Stomach (tissue), 9 donors: ENCODE results near the gene FDX1. TPM values are rescaled to one million over a fixed set of nuclear protein-coding genes. Genes with fewer than 3 reads are reported as not detected.
"Not testable (repeated sequence)": the region's sequence is repeated elsewhere in the genome, so short reads cannot be mapped to it uniquely, and the experiment has no call there.

Source experiments
- DNase-seq, 2 donors: peaks; one replicate each; pipeline versions ENCODE4 v3.0.0 to v3.0.0-alpha.2; 2013 to 2019
- H3K27ac ChIP-seq, 5 donors: fragments of 200-600 bp in 4 of 5; sonication (generic) in 4 of 5; one replicate each; pipeline ENCODE4 v1.5.1; 2013 to 2019; ENCODE audit warnings: mild to moderate bottlenecking in 1 of 5, moderate library complexity in 1 of 5
- H3K27me3 ChIP-seq, 3 donors: fragments of 200-600 bp; sonication (generic); one replicate each; pipeline ENCODE4 v1.5.1; 2017 to 2019; ENCODE audit warnings: mixed run types in 1 of 3
- H3K36me3 ChIP-seq, 4 donors: fragments of 200-600 bp; sonication (generic); 1 replicate in 3 of 4; 2 replicates in 1 of 4; pipeline ENCODE4 v1.5.1; 2016 to 2019
- H3K4me1 ChIP-seq, 4 donors: fragments of 200-600 bp; sonication (generic); one replicate each; pipeline ENCODE4 v1.5.1; 2016 to 2019
- H3K4me3 ChIP-seq, 4 donors: fragments of 200-600 bp; sonication (generic) in 3 of 4; one replicate each; pipeline ENCODE4 v1.5.1; 2016 to 2019; ENCODE audit warnings: mild to moderate bottlenecking in 1 of 4
- H3K9me3 ChIP-seq, 4 donors: fragments of 200-600 bp; sonication (generic); one replicate each; pipeline ENCODE4 v1.5.1; 2016 to 2019
- EP300 ChIP-seq: sonication (generic); formaldehyde crosslinking; IDR thresholded peaks from one replicate; pipeline ENCODE4 v1.6.1; 2017; ENCODE audit warnings: antibody characterized with exemption
- POLR2A ChIP-seq, 4 donors: fragments of 450-650 bp; IDR thresholded peaks; one replicate each; pipeline ENCODE4 v1.6.1; 2016; ENCODE audit warnings: antibody characterized with exemption in 4 of 4, control low read depth in 2 of 4, mild to moderate bottlenecking in 1 of 4, moderate library complexity in 1 of 4
- POLR2AphosphoS5 ChIP-seq, 3 donors: sonication (generic); formaldehyde crosslinking; IDR thresholded peaks; one replicate each; pipeline ENCODE4 v1.6.1; 2016; ENCODE audit warnings: antibody characterized with exemption in 3 of 3
- WGBS, 5 donors: extraction: QIAGEN DNeasy Blood & Tissue Kit in 3 of 5; methylation state at CpG; one replicate each; pipeline versions ENCODE4 v1.1.5 to v1.1.7; 2013 to 2018; 5-methylcytosine and 5-hydroxymethylcytosine counted together
- intact Hi-C: fragments of 100-400 bp; cut with DNase I; formaldehyde crosslinking; loops from one replicate; pipeline ENCODE4 v1.15.1; 2023; ENCODE audit warnings: low total_unique reads
- polyA plus RNA-seq, 3 donors: library from polyadenylated mRNA; stranded (reverse); fragments of 200-250 nt; gene quantifications; one replicate each; pipeline ENCODE4 v1.2.3, GENCODE V29; 2013
- total RNA-seq, 5 donors: library from RNA; depleted of rRNA; stranded (reverse); fragments of >200 nt; gene quantifications; one replicate each; pipeline versions ENCODE4 v1.1.0 to v1.2.3, GENCODE V29; 2014 to 2016
- TF ChIP-seq, protein P1 (sequence below), 7 experiments: fragments of 450-650 bp in 4 of 7; fragments of 200-600 bp in 3 of 7; sonication (generic) in 3 of 7; IDR thresholded peaks; one replicate each; pipeline ENCODE4 v1.5.1; 2016 to 2019; ENCODE audit warnings: antibody characterized with exemption in 7 of 7, control low read depth in 2 of 7, mild to moderate bottlenecking in 1 of 7
- donor health status: healthy with polysubstance abuse.
- donor health status: Bipolar disorder and iron deficiency.
- donor health status: healthy.

FDX1 gene
- total and polyA plus RNA-seq, 8 donors, result 0.58 to 78.8 (median 22.8) TPM

GRCh38 chr11:110410651-110411050 is 19.1 kb upstream of the FDX1 start:
- Histone ChIP-seq H3K36me3 (no peaks in the 10 kb centered on the region), H3K27ac (no peak overlapping the region), H3K4me3 (no peak overlapping the region), H3K27me3 (no peaks in the 10 kb centered on the region), H3K4me1 (no peaks in the 10 kb centered on the region), H3K9me3 (peaks cover 0 to 6% (median 0%) of the 10 kb centered on the region in 4 donors)
- 92 to 100% (median 100%) methylated on average over 1 of the region's 1 CpG for WGBS, 5 donors
- TF ChIP-seq, protein P1, sequence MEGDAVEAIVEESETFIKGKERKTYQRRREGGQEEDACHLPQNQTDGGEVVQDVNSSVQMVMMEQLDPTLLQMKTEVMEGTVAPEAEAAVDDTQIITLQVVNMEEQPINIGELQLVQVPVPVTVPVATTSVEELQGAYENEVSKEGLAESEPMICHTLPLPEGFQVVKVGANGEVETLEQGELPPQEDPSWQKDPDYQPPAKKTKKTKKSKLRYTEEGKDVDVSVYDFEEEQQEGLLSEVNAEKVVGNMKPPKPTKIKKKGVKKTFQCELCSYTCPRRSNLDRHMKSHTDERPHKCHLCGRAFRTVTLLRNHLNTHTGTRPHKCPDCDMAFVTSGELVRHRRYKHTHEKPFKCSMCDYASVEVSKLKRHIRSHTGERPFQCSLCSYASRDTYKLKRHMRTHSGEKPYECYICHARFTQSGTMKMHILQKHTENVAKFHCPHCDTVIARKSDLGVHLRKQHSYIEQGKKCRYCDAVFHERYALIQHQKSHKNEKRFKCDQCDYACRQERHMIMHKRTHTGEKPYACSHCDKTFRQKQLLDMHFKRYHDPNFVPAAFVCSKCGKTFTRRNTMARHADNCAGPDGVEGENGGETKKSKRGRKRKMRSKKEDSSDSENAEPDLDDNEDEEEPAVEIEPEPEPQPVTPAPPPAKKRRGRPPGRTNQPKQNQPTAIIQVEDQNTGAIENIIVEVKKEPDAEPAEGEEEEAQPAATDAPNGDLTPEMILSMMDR (IDR thresholded peaks at IDR 0.05), result no peak
- DNase-seq, result no peak
- intact Hi-C loops, result no loop called here

DNA sequence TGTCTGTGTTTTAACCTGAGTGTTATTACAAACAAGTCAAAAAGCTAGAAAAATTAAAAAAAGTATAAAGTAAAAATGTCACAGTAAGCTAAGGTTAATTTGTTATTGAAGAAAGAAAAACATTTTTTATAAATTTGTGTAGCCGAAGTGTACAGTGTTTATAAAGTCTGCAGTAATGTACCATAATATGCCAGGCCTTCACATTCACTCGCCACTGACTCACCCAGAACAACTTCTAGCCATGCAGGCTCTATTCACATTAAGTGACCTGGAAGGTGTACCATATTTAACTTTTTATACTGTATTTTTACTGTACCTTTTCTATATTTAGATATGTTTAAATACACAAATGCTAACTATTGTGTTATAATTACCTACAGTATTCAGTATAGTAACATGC is 14.7 kb upstream of the FDX1 start:
- TF ChIP-seq EP300 (no peak), POLR2AphosphoS5 (IDR thresholded peaks at IDR 0.05) (no peak), POLR2A (IDR thresholded peaks at IDR 0.05) (no peak)
- TF ChIP-seq, protein P1 (IDR thresholded peaks at IDR 0.05), result no peak
- Histone ChIP-seq H3K9me3 (no peaks in the 10 kb centered on the region), H3K36me3 (no peaks in the 10 kb centered on the region), H3K27ac (no peak overlapping the region), H3K4me1 (no peaks in the 10 kb centered on the region), H3K4me3 (no peak overlapping the region), H3K27me3 (no peaks in the 10 kb centered on the region)
- DNase-seq, result no peak
- intact Hi-C loops, result no loop called here
- WGBS, 5 donors, result 82 to 97% (median 91%) methylated on average over 2 of the region's 2 CpGs

- intact Hi-C loops, result loop anchor here (10.0 kb wide), 1 partner anchor 47 kb away; no protein-coding TSS in a partner anchor
- not testable (repeated sequence) for H3K27ac ChIP-seq, H3K36me3 ChIP-seq, H3K4me1 ChIP-seq, DNase-seq, H3K9me3 ChIP-seq, H3K4me3 ChIP-seq, H3K27me3 ChIP-seq
- WGBS, 5 donors, result 74 to 91% (median 87%) methylated on average over 6 of the region's 6 CpGs
Observed at GRCh38 chr11:110421658-110422057, 8.1 kb upstream of the FDX1 start.

DNA sequence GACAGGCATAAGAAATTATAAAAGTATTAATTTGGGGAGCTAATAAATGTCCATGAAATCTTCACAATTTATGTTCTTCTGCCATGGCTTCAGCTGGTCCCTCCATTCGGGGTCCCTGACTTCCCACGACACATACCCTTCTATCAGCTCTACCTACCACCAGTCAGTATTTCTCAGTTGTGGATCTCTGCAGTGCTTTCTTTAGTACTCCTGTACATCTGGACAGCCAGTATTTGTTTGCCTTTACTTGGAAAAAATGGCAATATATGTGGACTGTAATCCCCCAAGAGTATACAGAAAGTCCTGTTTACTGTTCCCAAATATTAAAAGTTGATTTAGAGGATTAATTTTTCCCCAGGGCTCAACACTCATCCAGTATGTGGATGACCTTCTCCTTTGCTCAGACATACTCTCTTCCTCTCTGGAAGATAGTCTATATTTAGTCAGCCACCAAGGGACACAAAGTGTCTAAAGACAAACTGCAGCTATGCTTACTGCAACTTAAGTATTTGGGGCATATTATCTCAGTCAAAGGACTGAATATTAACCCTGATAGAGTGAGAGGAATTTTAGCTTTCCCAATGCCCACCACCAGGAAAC is 7.3 kb upstream of the FDX1 start:
- no peak for DNase-seq
- Histone ChIP-seq H3K27ac (no peak overlapping the region), H3K9me3 (peaks cover 0 to 5% (median 0%) of the 10 kb centered on the region in 4 donors), H3K4me1 (no peaks in the 10 kb centered on the region), H3K4me3 (no peak overlapping the region), H3K27me3 (no peaks in the 10 kb centered on the region), H3K36me3 (no peaks in the 10 kb centered on the region)
- 83 to 95% (median 91%) methylated on average over 2 of the region's 2 CpGs for WGBS, 5 donors
- TF ChIP-seq POLR2AphosphoS5 (IDR thresholded peaks at IDR 0.05), result no peak
- TF ChIP-seq EP300, result no peak
- TF ChIP-seq POLR2A (IDR thresholded peaks at IDR 0.05), result no peak
- TF ChIP-seq, protein P1 (IDR thresholded peaks at IDR 0.05), result no peak
- intact Hi-C loops, result loop anchor here (10.0 kb wide), 1 partner anchor 48 kb away; no protein-coding TSS in a partner anchor

DNA sequence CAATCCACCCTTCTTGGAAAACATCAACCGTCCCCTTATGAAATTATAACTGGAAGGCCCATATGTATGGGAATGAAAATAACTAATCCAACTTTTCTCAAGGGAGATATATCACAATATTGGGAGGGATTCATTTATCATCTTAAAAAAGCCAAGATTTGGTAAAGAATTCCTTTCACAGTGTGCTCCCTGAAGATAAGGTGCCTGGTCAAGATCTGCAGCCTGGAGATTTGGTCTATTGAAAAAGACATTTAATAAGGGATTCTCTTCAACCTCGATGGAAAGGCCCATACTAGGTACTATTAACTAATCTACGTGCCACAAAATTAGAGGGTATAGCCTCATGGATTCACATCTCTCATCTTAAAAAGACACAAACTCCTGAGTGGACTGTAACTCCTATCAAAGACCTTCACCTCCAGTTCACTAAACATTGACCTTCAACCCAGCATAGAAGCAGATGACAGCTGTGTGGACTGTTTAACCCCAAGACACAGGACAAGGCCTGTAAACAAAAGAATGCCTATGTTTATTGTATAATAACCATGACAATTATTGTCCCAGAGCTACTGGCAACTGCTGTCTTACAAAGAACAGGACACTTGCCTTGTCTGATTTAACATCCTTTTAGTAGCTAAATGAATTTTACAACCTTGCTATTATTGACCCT is 4.8 kb upstream of the FDX1 start:
- intact Hi-C loops, result loop anchor here (10.0 kb wide), 1 partner anchor 50 kb away; no protein-coding TSS in a partner anchor
- Histone ChIP-seq H3K9me3 (peaks cover 0 to 5% (median 0%) of the 10 kb centered on the region in 4 donors), H3K4me3 (no peak overlapping the region), H3K36me3 (no peaks in the 10 kb centered on the region), H3K4me1 (peaks cover 0 to 7% (median 6%) of the 10 kb centered on the region in 4 donors), H3K27ac (no peak overlapping the region), H3K27me3 (no peaks in the 10 kb centered on the region)
- no peak for DNase-seq
- TF ChIP-seq, protein P1 (IDR thresholded peaks at IDR 0.05), result no peak
- TF ChIP-seq POLR2AphosphoS5 (IDR thresholded peaks at IDR 0.05), result no peak
- TF ChIP-seq POLR2A (IDR thresholded peaks at IDR 0.05), result no peak
- no peak for TF ChIP-seq EP300
- 88 to 91% (median 90%) methylated on average over 3 of the region's 3 CpGs for WGBS, 5 donors
